H9 (cell line): ENCODE results near the gene BAG2. TPM values are rescaled to one million over a fixed set of nuclear protein-coding genes. Genes with fewer than 3 reads are reported as not detected.

Experiments used
- DNase-seq: peaks from one replicate; pipeline ENCODE4 v3.0.0-alpha.2; 2017
- H2AFZ ChIP-seq: one replicate; pipeline ENCODE4 v1.6.1; 2013; ENCODE audit warnings: mild to moderate bottlenecking, low read length, control low read depth, moderate library complexity
- H2AK5ac ChIP-seq: 2 replicates; pipeline ENCODE4 v1.6.1; 2013; ENCODE audit warnings: low read length, control low read depth, mixed read lengths; ENCODE audit not compliant: insufficient read length
- H2BK120ac ChIP-seq: one replicate; pipeline ENCODE4 v1.6.1; 2013; ENCODE audit warnings: low read depth, mild to moderate bottlenecking, low read length, control low read depth, inconsistent platforms; ENCODE audit not compliant: poor library complexity, severe bottlenecking
- H2BK12ac ChIP-seq: 2 replicates; pipeline ENCODE4 v1.6.1; 2013; ENCODE audit warnings: low read length, control low read depth, mixed read lengths, low read depth; ENCODE audit not compliant: insufficient read length
- H2BK15ac ChIP-seq: 2 replicates; pipeline ENCODE4 v1.6.1; 2013; ENCODE audit warnings: low read depth, low read length, control low read depth
- H2BK20ac ChIP-seq: one replicate; pipeline ENCODE4 v1.6.1; 2013; ENCODE audit warnings: low read depth, mild to moderate bottlenecking, low read length, control low read depth, inconsistent platforms; ENCODE audit not compliant: poor library complexity, severe bottlenecking
- H2BK5ac ChIP-seq: 2 replicates; pipeline ENCODE4 v1.6.1; 2013; ENCODE audit warnings: low read length, control low read depth, mixed read lengths; ENCODE audit not compliant: insufficient read length
- H3K14ac ChIP-seq: 2 replicates; pipeline ENCODE4 v1.6.1; 2013; ENCODE audit warnings: low read length, control low read depth; ENCODE audit not compliant: insufficient read depth
- H3K18ac ChIP-seq: 2 replicates; pipeline ENCODE4 v1.6.1; 2013; ENCODE audit warnings: low read depth, mild to moderate bottlenecking, mixed read lengths, low read length, control low read depth; ENCODE audit not compliant: insufficient read length
- H3K23ac ChIP-seq: 2 replicates; pipeline ENCODE4 v1.6.1; 2013; ENCODE audit warnings: low read length, control low read depth, mixed read lengths, low read depth; ENCODE audit not compliant: insufficient read length
- H3K23me2 ChIP-seq: 2 replicates; pipeline ENCODE4 v1.6.1; 2013; ENCODE audit warnings: low read depth, mild to moderate bottlenecking, mixed read lengths, low read length, control low read depth; ENCODE audit not compliant: insufficient read length, poor library complexity, severe bottlenecking
- H3K27ac ChIP-seq: 2 replicates; pipeline ENCODE4 v1.5.1; 2013; ENCODE audit warnings: low read length, control low read depth, mixed read lengths, low read depth; ENCODE audit not compliant: insufficient read length
- H3K27me3 ChIP-seq: 2 replicates; pipeline ENCODE4 v1.6.1; 2013; ENCODE audit warnings: low read length, control low read depth, inconsistent platforms; ENCODE audit not compliant: insufficient read depth
- H3K4ac ChIP-seq: 2 replicates; pipeline ENCODE4 v1.6.1; 2013; ENCODE audit warnings: low read depth, mild to moderate bottlenecking, control low read depth, inconsistent platforms, low read length, moderate library complexity
- H3K4me1 ChIP-seq: 2 replicates; pipeline ENCODE4 v1.6.1; 2013; ENCODE audit warnings: low read length, control low read depth, inconsistent platforms; ENCODE audit not compliant: insufficient read depth
- H3K4me2 ChIP-seq: 2 replicates; pipeline ENCODE4 v1.6.1; 2013; ENCODE audit warnings: low read length, control low read depth, mixed read lengths; ENCODE audit not compliant: insufficient read length, insufficient read depth
- H3K56ac ChIP-seq: 2 replicates; pipeline ENCODE4 v1.6.1; 2013; ENCODE audit warnings: low read depth, mild to moderate bottlenecking, mixed read lengths, low read length, control low read depth; ENCODE audit not compliant: insufficient read length
- H3K79me1 ChIP-seq: 2 replicates; pipeline ENCODE4 v1.6.1; 2013; ENCODE audit warnings: low read depth, mild to moderate bottlenecking, moderate library complexity, low read length, control low read depth, inconsistent platforms; ENCODE audit not compliant: insufficient read depth, poor library complexity, severe bottlenecking
- H3K79me2 ChIP-seq: 2 replicates; pipeline ENCODE4 v1.6.1; 2013; ENCODE audit warnings: low read length, control low read depth, inconsistent platforms; ENCODE audit not compliant: insufficient read depth
- H3K9ac ChIP-seq: 2 replicates; pipeline ENCODE4 v1.6.1; 2013; ENCODE audit warnings: low read length, control low read depth, mixed read lengths; ENCODE audit not compliant: insufficient read length; ENCODE audit errors: extremely low read depth
- H3K9me3 ChIP-seq: one replicate; pipeline ENCODE4 v1.6.1; 2013; ENCODE audit warnings: low read depth, low read length, inconsistent platforms; ENCODE audit not compliant: control insufficient read depth
- H3T11ph ChIP-seq: one replicate; pipeline ENCODE4 v1.6.1; 2013; ENCODE audit warnings: mild to moderate bottlenecking, low read length, control low read depth, inconsistent platforms
- H4K20me1 ChIP-seq: one replicate; pipeline ENCODE4 v1.6.1; 2013; ENCODE audit not compliant: control insufficient read depth, insufficient read length, insufficient read depth
- H4K5ac ChIP-seq: 2 replicates; pipeline ENCODE4 v1.6.1; 2013; ENCODE audit warnings: low read depth, mild to moderate bottlenecking, mixed read lengths, low read length, control low read depth; ENCODE audit not compliant: insufficient read length
- H4K8ac ChIP-seq: replicated peaks from 2 replicates; pipeline ENCODE4 v1.6.1; 2013; ENCODE audit warnings: low read length, control low read depth, mixed read lengths, low read depth; ENCODE audit not compliant: insufficient read length
- H4K91ac ChIP-seq: 2 replicates; pipeline ENCODE4 v1.6.1; 2013; ENCODE audit warnings: low read depth, mild to moderate bottlenecking, moderate library complexity, mixed read lengths, low read length, control low read depth; ENCODE audit not compliant: insufficient read length
- H3K27ac Mint-ChIP-seq, 3 experiments: 2 replicates in 2 of 3; 3 replicates in 1 of 3; pipeline ENCODE4 v1.8.0; 2020 to 2021; ENCODE audit warnings: mixed read lengths in 3 of 3, mild to moderate bottlenecking in 1 of 3, moderate library complexity in 1 of 3
- H3K27me3 Mint-ChIP-seq: 2 replicates; pipeline ENCODE4 v1.8.0; 2021; ENCODE audit warnings: low read depth, mild to moderate bottlenecking, moderate library complexity, mixed read lengths
- H3K36me3 Mint-ChIP-seq, 3 experiments: 2 replicates in 2 of 3; 3 replicates in 1 of 3; pipeline ENCODE4 v1.8.0; 2020 to 2021; ENCODE audit warnings: low read depth in 3 of 3, mixed read lengths in 3 of 3; ENCODE audit not compliant: insufficient read depth in 1 of 3
- H3K4me1 Mint-ChIP-seq, 2 experiments: 2 replicates each; pipeline ENCODE4 v1.8.0; 2020; ENCODE audit warnings: mixed read lengths in 2 of 2
- H3K4me3 Mint-ChIP-seq, 2 experiments: 2 replicates in 1 of 2; 3 replicates in 1 of 2; pipeline ENCODE4 v1.8.0; 2020 to 2021; ENCODE audit warnings: mild to moderate bottlenecking in 2 of 2, mixed read lengths in 2 of 2, moderate library complexity in 1 of 2
- H3K9me3 Mint-ChIP-seq, 2 experiments: 2 replicates in 1 of 2; 3 replicates in 1 of 2; pipeline ENCODE4 v1.8.0; 2020; ENCODE audit warnings: mild to moderate bottlenecking in 2 of 2, mixed read lengths in 2 of 2, moderate library complexity in 1 of 2
- WGBS: extraction: QIAGEN DNeasy Blood & Tissue Kit; methylation state at CpG from one replicate; pipeline ENCODE4 v1.1.7; 2013; ENCODE audit warnings: missing lambda C conversion rate, low lambda C conversion rate, mixed read lengths; ENCODE audit not compliant: insufficient read length; ENCODE audit errors: extremely low coverage; 5-methylcytosine and 5-hydroxymethylcytosine counted together
- total RNA-seq: library from RNA; stranded (reverse); gene quantifications from 2 replicates; pipeline ENCODE4 v1.2.1, GENCODE V29; 2021
- TF ChIP-seq, protein P1 (sequence below): fragments of 200-600 bp; sonication (generic); conservative IDR thresholded peaks from 3 replicates; pipeline ENCODE4 v1.8.0; 2021; ENCODE audit warnings: antibody characterized with exemption, mild to moderate bottlenecking

Gene BAG2
- total RNA-seq, 1 experiment from 2014 or later, result 8.4 TPM

DNA sequence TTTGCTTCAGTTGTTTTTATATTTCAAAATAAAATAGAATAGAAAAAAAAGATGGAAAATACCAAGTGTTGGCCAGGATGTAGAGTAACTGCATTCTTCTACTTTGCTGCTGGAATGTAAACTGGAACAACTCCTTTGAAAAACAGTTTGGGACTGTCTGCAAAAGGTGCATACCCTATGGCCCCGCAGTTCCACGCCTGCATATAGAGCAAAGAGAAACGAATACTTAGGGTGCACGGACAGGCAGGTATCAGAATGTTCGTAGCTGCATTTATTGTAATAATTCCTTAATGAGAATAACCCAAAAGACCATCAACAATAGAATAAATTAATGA, 50.6 kb downstream of the BAG2 start:
- H2AFZ ChIP-seq, result no peak overlapping the region
- H3K4me3 Mint-ChIP-seq, result peak overlapping the region; percentile 92 to 99
- no peak overlapping the region for H3K4ac ChIP-seq
- no peak overlapping the region for H2AK5ac ChIP-seq
- no peak overlapping the region for H3T11ph ChIP-seq
- no peaks in the 10 kb centered on the region; the same call in 1 of the 2 replicates for H3K27me3 Mint-ChIP-seq
- no peaks in the 10 kb centered on the region for H3K27me3 ChIP-seq
- no peak overlapping the region for H3K23ac ChIP-seq
- no peak overlapping the region for H3K18ac ChIP-seq
- DNase-seq, result no peak
- H2BK5ac ChIP-seq, result no peak overlapping the region
- no peak overlapping the region for H2BK20ac ChIP-seq
- no peak overlapping the region for H4K5ac ChIP-seq
- H2BK120ac ChIP-seq, result no peak overlapping the region
- no peak overlapping the region for H3K56ac ChIP-seq
- no peak overlapping the region for H3K14ac ChIP-seq
- no CpG with 5 or more reads among the region's 5 CpGs for WGBS
- no peaks in the 10 kb centered on the region for H3K4me1 ChIP-seq
- no peaks in the 10 kb centered on the region for H3K23me2 ChIP-seq
- peaks cover 36 to 38% of the 10 kb centered on the region in 2 experiments for H3K4me1 Mint-ChIP-seq
- H3K36me3 Mint-ChIP-seq, result peaks cover 8 to 18% (median 9%) of the 10 kb centered on the region in 3 experiments
- H3K79me2 ChIP-seq, result peaks cover 5% of the 10 kb centered on the region; the same call in 1 of the 2 replicates
- H3K9me3 ChIP-seq, result no peaks in the 10 kb centered on the region
- H3K79me1 ChIP-seq, result no peaks in the 10 kb centered on the region
- H2BK15ac ChIP-seq, result no peak overlapping the region
- H3K27ac ChIP-seq, result no peak overlapping the region
- TF ChIP-seq, protein P1, sequence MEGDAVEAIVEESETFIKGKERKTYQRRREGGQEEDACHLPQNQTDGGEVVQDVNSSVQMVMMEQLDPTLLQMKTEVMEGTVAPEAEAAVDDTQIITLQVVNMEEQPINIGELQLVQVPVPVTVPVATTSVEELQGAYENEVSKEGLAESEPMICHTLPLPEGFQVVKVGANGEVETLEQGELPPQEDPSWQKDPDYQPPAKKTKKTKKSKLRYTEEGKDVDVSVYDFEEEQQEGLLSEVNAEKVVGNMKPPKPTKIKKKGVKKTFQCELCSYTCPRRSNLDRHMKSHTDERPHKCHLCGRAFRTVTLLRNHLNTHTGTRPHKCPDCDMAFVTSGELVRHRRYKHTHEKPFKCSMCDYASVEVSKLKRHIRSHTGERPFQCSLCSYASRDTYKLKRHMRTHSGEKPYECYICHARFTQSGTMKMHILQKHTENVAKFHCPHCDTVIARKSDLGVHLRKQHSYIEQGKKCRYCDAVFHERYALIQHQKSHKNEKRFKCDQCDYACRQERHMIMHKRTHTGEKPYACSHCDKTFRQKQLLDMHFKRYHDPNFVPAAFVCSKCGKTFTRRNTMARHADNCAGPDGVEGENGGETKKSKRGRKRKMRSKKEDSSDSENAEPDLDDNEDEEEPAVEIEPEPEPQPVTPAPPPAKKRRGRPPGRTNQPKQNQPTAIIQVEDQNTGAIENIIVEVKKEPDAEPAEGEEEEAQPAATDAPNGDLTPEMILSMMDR, result no peak
- H3K27ac Mint-ChIP-seq, result no peak overlapping the region
- H3K9ac ChIP-seq, result no peak overlapping the region
- H4K91ac ChIP-seq, result no peak overlapping the region
- H4K8ac ChIP-seq, result no peak overlapping the region
- no peak overlapping the region for H2BK12ac ChIP-seq
- H4K20me1 ChIP-seq, result no peaks in the 10 kb centered on the region
- H3K4me2 ChIP-seq, result peak overlapping the region; percentile 44
- peaks cover 0 to 10% of the 10 kb centered on the region in 2 experiments; a peak in 2 of 5 replicates for H3K9me3 Mint-ChIP-seq
